Right lung (tissue), 5 donors: ENCODE measurements around the gene THSD4. TPM values are rescaled to one million over a fixed set of nuclear protein-coding genes. Genes with fewer than 3 reads are reported as not detected.
A peak's percentile ranks its signal among the peaks of the same experiment; 100 is the strongest.

Source experiments
- DNase-seq, 2 donors: peaks; one replicate each; pipeline ENCODE4 v3.0.0-alpha.2; 2013
- polyA plus RNA-seq, 5 donors: library from polyadenylated mRNA; unstranded; fragments of 120-200 nt; gene quantifications; one replicate each; pipeline versions ENCODE4 v1.2.1 to v1.2.3, GENCODE V29; 2013; ENCODE audit warnings: inconsistent platforms in 1 of 5, low replicate concordance in 1 of 5; ENCODE audit not compliant: insufficient read length in 5 of 5, insufficient read depth in 1 of 5

The THSD4 gene
- polyA plus RNA-seq, 5 donors = 14.0 to 27.2 (median 17.1) TPM

DNA sequence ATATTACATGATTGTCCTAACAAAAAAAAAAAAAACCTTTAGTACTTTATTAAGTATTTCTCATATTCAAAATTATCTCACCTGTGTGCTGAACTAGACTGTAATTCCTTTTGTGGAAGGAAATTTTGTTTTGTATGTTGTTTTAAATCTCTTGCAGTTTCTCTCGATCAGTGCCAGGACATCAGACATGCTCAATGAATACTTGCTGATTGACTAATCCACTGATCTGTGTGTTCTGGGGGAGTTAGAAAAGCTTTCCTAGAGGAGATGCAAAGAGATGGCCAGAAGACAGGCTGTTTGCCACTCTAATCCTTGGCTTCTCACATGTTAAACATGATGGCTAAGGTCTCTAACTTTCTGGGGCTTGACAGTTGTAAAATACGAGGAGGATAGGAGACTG is 461.8 kb downstream of the THSD4 start:
- no peak for DNase-seq

- no peak for DNase-seq
Measured at GRCh38 chr15:71581398-71581930, 466.2 kb downstream of the THSD4 start.

GRCh38 chr15:71585159-71585558 is 469.9 kb downstream of the THSD4 start:
- DNase-seq = no peak

- DNase-seq = no peak
Measured at GRCh38 chr15:71586463-71586862, 471.2 kb downstream of the THSD4 start.

DNA sequence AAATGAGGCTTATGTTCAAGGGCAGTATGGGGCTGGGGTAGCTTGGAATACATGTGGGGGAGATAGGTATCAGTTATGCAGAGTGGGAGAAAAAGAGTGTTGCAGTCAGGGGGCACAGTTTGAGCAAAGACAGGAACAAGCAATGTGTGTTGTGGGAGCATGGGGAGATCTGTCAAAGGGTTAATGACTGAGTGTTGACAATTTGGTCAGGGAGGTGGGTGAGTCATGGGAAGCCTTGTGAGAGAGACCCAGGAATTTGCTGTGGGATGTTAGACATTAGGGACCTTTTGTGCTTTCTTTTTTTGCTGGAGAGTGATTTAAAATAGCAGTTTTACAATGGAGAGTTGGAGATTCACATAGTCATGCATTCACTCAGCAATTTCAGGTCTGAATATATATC is 473.5 kb downstream of the THSD4 start:
- DNase-seq = no peak

DNA sequence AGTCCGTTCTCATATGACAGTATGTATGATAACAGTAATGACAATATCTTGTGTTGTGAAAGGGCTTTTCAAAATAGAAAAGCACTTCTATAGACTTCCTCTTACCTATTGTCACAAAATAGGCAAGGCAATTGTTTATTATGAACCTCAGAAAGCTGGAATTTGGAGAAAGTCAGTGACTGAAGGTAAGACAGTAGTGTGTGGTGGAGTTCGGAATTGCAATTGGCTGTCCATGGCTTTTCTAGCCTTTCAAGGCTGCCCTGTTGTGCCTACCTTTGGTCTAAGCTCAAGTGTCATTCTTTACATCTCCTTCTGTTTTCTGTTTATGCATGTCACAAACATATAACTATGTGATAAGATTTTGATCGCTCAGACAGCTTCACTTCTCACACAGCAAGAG is 475.8 kb downstream of the THSD4 start:
- no peak for DNase-seq

GRCh38 chr15:71592203-71592602 is 476.9 kb downstream of the THSD4 start:
- DNase-seq = no peak

DNA sequence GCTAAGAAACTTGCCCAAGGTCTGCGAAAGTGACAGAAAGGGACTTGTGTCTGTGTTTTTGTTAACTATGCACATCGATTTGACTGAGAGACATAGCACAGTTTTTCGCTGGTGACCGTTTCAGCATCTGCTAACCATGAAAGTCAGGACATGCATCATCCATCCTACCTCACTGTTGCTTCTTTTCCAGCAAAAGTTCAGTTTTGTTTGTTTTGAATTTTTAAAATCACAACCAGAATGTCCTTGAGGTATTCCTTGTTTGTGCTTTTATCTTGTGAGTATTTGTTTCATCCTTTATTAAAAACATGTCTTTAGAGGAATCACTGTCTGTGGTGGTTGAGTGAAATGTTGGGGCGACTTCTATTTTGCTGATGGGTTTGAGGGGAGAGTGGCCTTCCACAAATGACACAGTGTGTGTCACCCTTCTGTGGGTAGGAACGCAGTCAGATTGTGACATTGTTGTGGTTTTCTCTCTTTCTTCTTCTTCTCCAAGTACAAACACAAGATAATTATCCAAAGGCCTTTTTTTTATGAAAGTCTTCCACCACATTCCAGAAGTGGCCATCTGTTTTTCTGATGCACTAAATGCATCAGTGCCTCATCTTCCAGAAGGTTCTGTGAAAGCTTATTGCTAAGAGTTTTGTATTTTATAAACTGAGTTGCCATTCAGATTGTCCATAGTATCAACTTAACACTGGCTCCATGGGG is 480.7 kb downstream of the THSD4 start:
- no peak for DNase-seq

DNA sequence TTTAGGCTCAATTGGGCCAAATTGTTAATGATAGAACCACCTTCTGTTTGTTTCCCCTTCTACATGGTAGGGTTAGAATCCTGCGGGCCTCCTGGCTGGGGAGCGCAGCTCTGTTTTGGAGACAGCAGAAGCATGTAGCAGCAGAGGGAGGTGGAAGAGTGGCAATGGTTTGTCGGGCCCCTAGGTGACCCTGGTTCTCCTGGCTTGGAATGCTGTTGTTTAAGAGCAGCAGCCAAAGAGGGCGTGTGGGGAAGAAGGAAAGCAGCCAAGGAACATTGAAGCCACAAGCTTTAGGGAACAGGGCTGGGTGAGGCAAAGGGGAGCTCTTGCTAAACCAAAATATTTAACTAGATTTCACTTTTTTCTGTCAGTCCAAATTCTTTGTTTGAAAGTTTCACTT is 481.4 kb downstream of the THSD4 start:
- DNase-seq = no peak

DNA sequence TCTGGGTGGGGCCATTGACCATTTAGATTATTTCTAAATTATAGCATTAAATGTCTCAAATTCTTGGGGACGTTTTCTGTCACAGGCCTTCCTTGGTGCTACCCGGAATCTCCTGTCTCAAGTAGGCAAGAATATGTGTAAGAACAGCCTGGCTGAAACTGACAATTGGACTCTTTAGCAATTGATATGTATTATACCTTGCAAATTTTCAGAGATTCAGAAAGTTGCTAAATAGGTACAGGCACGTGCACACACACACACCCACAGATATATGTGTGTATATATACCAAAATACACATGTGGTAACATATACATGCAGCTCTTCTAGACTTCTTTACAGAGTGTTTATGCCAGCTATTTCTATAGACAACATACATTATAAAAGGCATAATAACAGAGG is 481.9 kb downstream of the THSD4 start:
- no peak for DNase-seq

DNA sequence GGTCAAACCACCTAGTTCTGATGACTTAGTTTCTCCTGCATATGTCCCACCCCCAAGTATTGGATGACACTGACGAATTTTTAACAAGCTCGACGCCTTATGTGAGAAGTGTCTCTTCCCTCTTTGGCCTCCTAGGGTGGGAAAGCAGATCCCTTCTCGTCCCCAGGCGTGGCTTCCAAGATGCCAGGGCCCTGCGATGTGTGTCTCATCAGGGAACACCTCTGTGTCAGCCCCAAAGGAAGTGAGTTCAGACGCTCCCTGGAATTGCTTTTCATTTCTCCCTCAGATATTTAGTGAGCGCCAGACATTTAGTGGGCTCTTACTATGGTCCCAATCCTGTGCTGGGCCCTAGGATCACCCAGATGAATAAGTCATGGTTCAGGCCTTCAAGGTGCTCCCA is 482.4 kb downstream of the THSD4 start:
- no peak for DNase-seq

- DNase-seq = no peak
Measured at GRCh38 chr15:71598741-71599140, 483.5 kb downstream of the THSD4 start.

- DNase-seq = peak in 1 of 2 donors; percentile 48
Measured at GRCh38 chr15:71599418-71600151, 484.3 kb downstream of the THSD4 start.

- no peak for DNase-seq
Measured at GRCh38 chr15:71600237-71600636, 485.0 kb downstream of the THSD4 start.

- DNase-seq = peak in 1 of 2 donors; percentile 11
Measured at GRCh38 chr15:71601038-71601834, 486.0 kb downstream of the THSD4 start.

- DNase-seq = no peak
Measured at GRCh38 chr15:71603379-71603778, 488.1 kb downstream of the THSD4 start.

- DNase-seq = no peak
Measured at GRCh38 chr15:71607383-71607782, 492.1 kb downstream of the THSD4 start.

- DNase-seq = no peak
Measured at GRCh38 chr15:71610728-71611552, 495.7 kb downstream of the THSD4 start.

DNA sequence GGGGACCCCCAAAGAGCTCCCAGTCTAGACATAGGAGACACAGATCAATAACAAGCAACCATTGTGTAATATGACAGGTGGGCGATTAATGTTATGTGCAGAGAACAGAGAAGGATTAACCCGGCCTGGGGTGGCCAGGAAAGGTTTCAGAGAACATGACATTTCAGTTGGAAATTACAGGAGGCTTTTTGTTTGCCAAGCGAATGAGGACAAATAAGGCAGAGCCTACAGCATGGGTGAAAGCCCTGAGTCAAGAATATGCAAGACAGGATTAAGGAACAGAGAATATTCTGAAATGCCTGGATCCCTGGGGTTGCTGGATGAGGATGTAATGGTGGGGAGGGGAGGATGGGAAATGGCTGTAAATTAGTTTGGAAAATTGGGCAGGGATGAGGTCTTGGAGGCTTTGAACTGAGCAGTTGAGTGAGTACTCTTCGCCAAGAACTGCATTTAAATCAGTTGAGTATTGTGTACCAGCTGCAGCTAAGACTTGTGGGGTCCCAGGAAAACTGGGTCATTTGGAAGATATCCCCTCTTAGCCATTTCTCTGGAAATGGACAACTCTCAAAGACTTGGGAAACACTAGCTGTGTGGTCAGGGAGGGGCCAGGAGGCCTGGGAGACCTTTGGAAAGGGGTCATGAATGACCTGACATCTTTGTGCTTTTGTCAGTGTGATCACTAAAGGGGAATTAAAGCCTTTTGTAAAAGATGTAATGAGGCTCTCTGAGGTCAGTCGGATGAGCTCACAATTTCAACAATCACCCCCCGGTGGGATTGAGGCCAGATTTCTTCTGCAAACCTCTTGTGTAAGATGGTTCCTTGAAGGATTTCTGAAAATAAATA is 496.5 kb downstream of the THSD4 start:
- no peak for DNase-seq

- DNase-seq = no peak
Measured at GRCh38 chr15:71612397-71612722, 497.1 kb downstream of the THSD4 start.

GRCh38 chr15:71612869-71613268 is 497.6 kb downstream of the THSD4 start:
- DNase-seq = no peak
